ENCODE measurements around the gene HOXA11.

Gene HOXA11

GRCh38 chr7:27224983-27225934, 40.2 kb upstream of the HOXA11 start:
- ATAC-seq: no peak
- TF ChIP-seq, protein P1, sequence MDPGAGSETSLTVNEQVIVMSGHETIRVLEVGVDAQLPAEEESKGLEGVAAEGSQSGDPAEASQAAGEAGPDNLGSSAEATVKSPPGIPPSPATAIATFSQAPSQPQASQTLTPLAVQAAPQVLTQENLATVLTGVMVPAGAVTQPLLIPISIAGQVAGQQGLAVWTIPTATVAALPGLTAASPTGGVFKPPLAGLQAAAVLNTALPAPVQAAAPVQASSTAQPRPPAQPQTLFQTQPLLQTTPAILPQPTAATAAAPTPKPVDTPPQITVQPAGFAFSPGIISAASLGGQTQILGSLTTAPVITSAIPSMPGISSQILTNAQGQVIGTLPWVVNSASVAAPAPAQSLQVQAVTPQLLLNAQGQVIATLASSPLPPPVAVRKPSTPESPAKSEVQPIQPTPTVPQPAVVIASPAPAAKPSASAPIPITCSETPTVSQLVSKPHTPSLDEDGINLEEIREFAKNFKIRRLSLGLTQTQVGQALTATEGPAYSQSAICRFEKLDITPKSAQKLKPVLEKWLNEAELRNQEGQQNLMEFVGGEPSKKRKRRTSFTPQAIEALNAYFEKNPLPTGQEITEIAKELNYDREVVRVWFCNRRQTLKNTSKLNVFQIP (CRISPR knock-in tag; IDR thresholded peaks at IDR 0.05; ENCODE audit: borderline replicate concordance, low read depth): no peak
- TF ChIP-seq GLIS3 (CRISPR knock-in tag; IDR thresholded peaks at IDR 0.05) (no peak), RARB (CRISPR knock-in tag; IDR thresholded peaks at IDR 0.05) (no peak), ZFP30 (CRISPR knock-in tag; IDR thresholded peaks at IDR 0.05) (no peak), OSR1 (CRISPR knock-in tag; IDR thresholded peaks at IDR 0.05) (no peak)

GRCh38 chr7:27223941-27224575, 39.0 kb upstream of the HOXA11 start:
- TF ChIP-seq TCF4 (CRISPR knock-in tag; IDR thresholded peaks at IDR 0.05; ENCODE audit: borderline replicate concordance): no peak
- no peak for TF ChIP-seq ZNF565 (CRISPR knock-in tag; conservative IDR thresholded peaks at IDR 0.05; ENCODE audit: low read depth)
- no peak for TF ChIP-seq ZNF70 (CRISPR knock-in tag; IDR thresholded peaks at IDR 0.05)
- TF ChIP-seq ISL1 (CRISPR knock-in tag; IDR thresholded peaks at IDR 0.05): no peak
- TF ChIP-seq ESRRG (CRISPR knock-in tag; IDR thresholded peaks at IDR 0.05): no peak
- TF ChIP-seq ZFP3 (CRISPR knock-in tag; IDR thresholded peaks at IDR 0.05): no peak
- no peak for TF ChIP-seq ZFP30 (CRISPR knock-in tag; IDR thresholded peaks at IDR 0.05)
- TF ChIP-seq ARNTL (CRISPR knock-in tag; IDR thresholded peaks at IDR 0.05; ENCODE audit: borderline replicate concordance, low read depth): no peak
- TF ChIP-seq SNAI2 (CRISPR knock-in tag; IDR thresholded peaks at IDR 0.05): no peak
- no peak for TF ChIP-seq CSDC2 (CRISPR knock-in tag; IDR thresholded peaks at IDR 0.05)
- TF ChIP-seq CSRNP3 (CRISPR knock-in tag; IDR thresholded peaks at IDR 0.05): no peak
- TF ChIP-seq, protein P1 (CRISPR knock-in tag; IDR thresholded peaks at IDR 0.05; ENCODE audit: borderline replicate concordance, low read depth): no peak
- ATAC-seq: no peak

GRCh38 chr7:27221201-27221797, 36.3 kb upstream of the HOXA11 start:
- ATAC-seq: no peak
- TF ChIP-seq ZNF70 (CRISPR knock-in tag; IDR thresholded peaks at IDR 0.05): no peak
- TF ChIP-seq CSDC2 (CRISPR knock-in tag; IDR thresholded peaks at IDR 0.05): no peak
- TF ChIP-seq ZC3H10 (CRISPR knock-in tag; IDR thresholded peaks at IDR 0.05): no peak
- no peak for TF ChIP-seq PPARA (CRISPR knock-in tag; IDR thresholded peaks at IDR 0.05; ENCODE audit: borderline replicate concordance)
- no peak for TF ChIP-seq ZNF565 (CRISPR knock-in tag; conservative IDR thresholded peaks at IDR 0.05; ENCODE audit: low read depth)

DNA sequence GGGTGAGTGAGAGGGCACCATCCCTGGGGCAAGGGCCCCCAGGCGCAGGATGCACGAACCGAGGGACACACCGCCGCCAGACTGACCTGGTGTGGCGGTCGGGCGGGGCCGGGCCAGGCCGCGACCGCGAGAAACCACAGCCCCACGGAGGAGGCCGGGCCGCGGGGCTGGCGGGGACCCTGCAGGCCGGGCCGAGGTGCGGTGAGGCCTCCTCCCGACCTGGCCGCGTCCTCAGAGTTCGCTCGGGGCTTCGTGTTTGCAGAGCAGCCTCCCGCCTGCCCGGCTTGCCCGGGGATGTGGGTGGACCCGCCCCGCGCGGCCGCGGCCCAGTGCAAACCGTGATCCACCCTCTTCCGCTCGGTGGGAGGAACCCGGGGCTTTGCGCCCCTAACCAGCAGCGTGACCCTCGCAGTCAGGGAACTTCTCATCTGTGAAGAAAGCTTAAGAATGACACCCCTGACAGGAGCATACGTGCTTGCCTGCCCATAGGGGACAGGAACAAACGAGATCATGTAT, 35.5 kb upstream of the HOXA11 start:
- peak; percentile 37 for ATAC-seq
- TF ChIP-seq RARB (CRISPR knock-in tag; IDR thresholded peaks at IDR 0.05) (no peak), TSHZ2 (CRISPR knock-in tag; IDR thresholded peaks at IDR 0.05) (no peak), TCF4 (CRISPR knock-in tag; IDR thresholded peaks at IDR 0.05; ENCODE audit: borderline replicate concordance) (no peak), ESRRG (CRISPR knock-in tag; IDR thresholded peaks at IDR 0.05) (no peak), SNAI2 (CRISPR knock-in tag; IDR thresholded peaks at IDR 0.05) (no peak), GLIS3 (CRISPR knock-in tag; IDR thresholded peaks at IDR 0.05) (no peak), ZNF8 (CRISPR knock-in tag; IDR thresholded peaks at IDR 0.05) (no peak), BACH2 (CRISPR knock-in tag; IDR thresholded peaks at IDR 0.05; ENCODE audit: borderline replicate concordance) (no peak), ZFP3 (CRISPR knock-in tag; IDR thresholded peaks at IDR 0.05) (no peak), ISL1 (CRISPR knock-in tag; IDR thresholded peaks at IDR 0.05) (no peak), ARNTL (CRISPR knock-in tag; IDR thresholded peaks at IDR 0.05; ENCODE audit: borderline replicate concordance, low read depth) (no peak)
- TF ChIP-seq, protein P1 (CRISPR knock-in tag; IDR thresholded peaks at IDR 0.05; ENCODE audit: borderline replicate concordance, low read depth): no peak
- TF ChIP-seq, protein P2, sequence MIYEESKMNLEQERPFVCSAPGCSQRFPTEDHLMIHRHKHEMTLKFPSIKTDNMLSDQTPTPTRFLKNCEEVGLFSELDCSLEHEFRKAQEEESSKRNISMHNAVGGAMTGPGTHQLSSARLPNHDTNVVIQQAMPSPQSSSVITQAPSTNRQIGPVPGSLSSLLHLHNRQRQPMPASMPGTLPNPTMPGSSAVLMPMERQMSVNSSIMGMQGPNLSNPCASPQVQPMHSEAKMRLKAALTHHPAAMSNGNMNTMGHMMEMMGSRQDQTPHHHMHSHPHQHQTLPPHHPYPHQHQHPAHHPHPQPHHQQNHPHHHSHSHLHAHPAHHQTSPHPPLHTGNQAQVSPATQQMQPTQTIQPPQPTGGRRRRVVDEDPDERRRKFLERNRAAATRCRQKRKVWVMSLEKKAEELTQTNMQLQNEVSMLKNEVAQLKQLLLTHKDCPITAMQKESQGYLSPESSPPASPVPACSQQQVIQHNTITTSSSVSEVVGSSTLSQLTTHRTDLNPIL (CRISPR knock-in tag; IDR thresholded peaks at IDR 0.05; ENCODE audit: low read depth): no peak

Data from SK-N-SH treated with all-trans-retinoic acid at 6 μM for 48 hours (cell line).